ENCODE data around the gene TUBA1B. TPM values are rescaled to one million over a fixed set of nuclear protein-coding genes. Genes with fewer than 3 reads are reported as not detected.

TUBA1B gene
- total RNA-seq, 1 experiment from 2014 or later, result 2,063 TPM

GRCh38 chr12:49133590-49133989 is 2.4 kb upstream of the TUBA1B start:
- Histone ChIP-seq H3K27ac (ENCODE audit: insufficient read length, low read depth, low read length) (no peak overlapping the region), H3K14ac (ENCODE audit: insufficient read depth, low read length) (no peak overlapping the region), H2BK120ac (ENCODE audit: low read depth, low read length, poor library complexity, severe bottlenecking) (no peak overlapping the region), H2BK20ac (ENCODE audit: low read depth, low read length, poor library complexity, severe bottlenecking) (no peak overlapping the region), H3K4me2 (ENCODE audit: insufficient read depth, insufficient read length, low read length) (no peak overlapping the region), H3K4me1 (ENCODE audit: insufficient read depth, low read length) (peaks cover 2% of the 10 kb centered on the region; the same call in 1 of the 2 replicates), H4K20me1 (ENCODE audit: control insufficient read depth, insufficient read depth, insufficient read length) (no peaks in the 10 kb centered on the region), H3K9me3 (ENCODE audit: control insufficient read depth, low read depth, low read length) (no peaks in the 10 kb centered on the region), H3K79me2 (ENCODE audit: insufficient read depth, low read length) (no peaks in the 10 kb centered on the region; the same call in 1 of the 2 replicates), H3K4ac (ENCODE audit: low read depth, low read length) (no peak overlapping the region), H4K91ac (ENCODE audit: insufficient read length, low read depth, low read length) (no peak overlapping the region), H2AK5ac (ENCODE audit: insufficient read length, low read length) (no peak overlapping the region), H3K23me2 (ENCODE audit: insufficient read length, low read depth, low read length, poor library complexity, severe bottlenecking) (peaks cover 8% of the 10 kb centered on the region), H3K56ac (ENCODE audit: insufficient read length, low read depth, low read length) (no peak overlapping the region), H3T11ph (ENCODE audit: low read length) (no peak overlapping the region), H3K9ac (ENCODE audit: extremely low read depth, insufficient read length, low read length) (no peak overlapping the region), H2BK5ac (ENCODE audit: insufficient read length, low read length) (no peak overlapping the region), H2BK15ac (ENCODE audit: low read depth, low read length) (no peak overlapping the region), H3K79me1 (ENCODE audit: insufficient read depth, low read depth, low read length, poor library complexity, severe bottlenecking) (peaks cover 3% of the 10 kb centered on the region), H4K5ac (ENCODE audit: insufficient read length, low read depth, low read length) (no peak overlapping the region), H3K18ac (ENCODE audit: insufficient read length, low read depth, low read length) (no peak overlapping the region), H2AFZ (ENCODE audit: low read length) (no peak overlapping the region), H4K8ac (replicated peaks; ENCODE audit: insufficient read length, low read depth, low read length) (no peak overlapping the region), H2BK12ac (ENCODE audit: insufficient read length, low read depth, low read length) (no peak overlapping the region), H3K23ac (ENCODE audit: insufficient read length, low read depth, low read length) (no peak overlapping the region), H3K27me3 (ENCODE audit: insufficient read depth, low read length) (no peaks in the 10 kb centered on the region)
- peak overlapping the region in 1 of 2 experiments; percentile 24; a peak in 1 of 5 replicates for H3K4me3 Mint-ChIP-seq
- peaks cover 15 to 28% of the 10 kb centered on the region in 2 experiments for H3K4me1 Mint-ChIP-seq
- H3K27ac Mint-ChIP-seq, result no peak overlapping the region
- no peak for TF ChIP-seq CTCF (conservative IDR thresholded peaks at IDR 0.05)
- H3K36me3 Mint-ChIP-seq (ENCODE audit: insufficient read depth in 1 of 3, low read depth in 3 of 3), result peaks cover 21 to 26% (median 26%) of the 10 kb centered on the region in 3 experiments
- WGBS (ENCODE audit: extremely low coverage, insufficient read length, low lambda C conversion rate), result no CpG with 5 or more reads among the region's 10 CpGs
- H3K9me3 Mint-ChIP-seq, result 0 out of 5 replicates have a peak, but pooled peaks cover 0 to 3% of the 10 kb centered on the region in 2 experiments
- H3K27me3 Mint-ChIP-seq (ENCODE audit: low read depth), result no peaks in the 10 kb centered on the region; the same call in 1 of the 2 replicates
- DNase-seq, result no peak
